ENCODE results near the gene CCDC60.

The CCDC60 gene

DNA sequence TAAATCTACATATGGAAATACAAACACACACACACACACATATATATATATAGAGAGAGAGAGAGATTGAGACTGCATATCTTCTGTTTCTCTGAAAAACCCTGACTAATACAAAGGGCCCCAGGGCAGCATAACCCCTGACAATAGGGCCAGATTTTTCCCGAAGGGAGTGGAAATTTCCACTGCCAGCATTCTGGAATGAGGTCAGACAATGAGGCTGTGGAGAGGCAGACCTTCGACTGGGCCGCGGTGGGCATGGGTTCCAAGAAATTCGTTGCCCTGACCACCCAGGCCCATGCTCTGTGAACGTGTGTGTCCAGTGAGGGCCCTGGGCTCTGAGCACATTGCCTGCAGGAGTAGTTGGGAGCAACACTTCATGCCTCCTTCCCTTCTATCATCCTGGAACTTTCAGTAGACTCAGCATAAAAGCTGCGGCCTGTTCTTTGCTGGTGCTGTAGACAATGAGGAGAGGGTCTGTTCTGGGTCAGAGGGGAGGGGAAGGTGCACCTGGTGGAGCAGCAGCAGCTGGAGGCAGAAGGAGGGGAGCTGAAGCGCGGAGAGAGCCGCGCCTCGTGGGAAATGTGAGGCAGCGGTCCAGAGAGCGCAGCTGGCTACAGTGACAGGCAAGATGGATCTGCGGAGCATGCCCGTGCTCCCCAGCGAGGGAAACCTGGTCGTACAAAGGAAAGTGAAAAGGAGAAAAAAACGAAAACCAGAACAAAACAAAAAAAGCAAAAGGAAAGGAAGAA lies 25.6 kb upstream of the CCDC60 start:
- Histone ChIP-seq H3K4me3 (replicated peaks; ENCODE audit: insufficient read depth, low read length) (no peak overlapping the region), H3K27me3 (ENCODE audit: insufficient read depth, poor library complexity, severe bottlenecking) (no peaks in the 10 kb centered on the region), H3K27ac (replicated peaks) (no peak overlapping the region)
- TF ChIP-seq POLR2AphosphoS5 (IDR thresholded peaks at IDR 0.05; ENCODE audit: low read depth) (no peak), SPI1 (IDR thresholded peaks at IDR 0.05; ENCODE audit: borderline replicate concordance, low read depth) (no peak), GABPA (IDR thresholded peaks at IDR 0.05; ENCODE audit: low read depth) (no peak)
- TF ChIP-seq, protein P1, sequence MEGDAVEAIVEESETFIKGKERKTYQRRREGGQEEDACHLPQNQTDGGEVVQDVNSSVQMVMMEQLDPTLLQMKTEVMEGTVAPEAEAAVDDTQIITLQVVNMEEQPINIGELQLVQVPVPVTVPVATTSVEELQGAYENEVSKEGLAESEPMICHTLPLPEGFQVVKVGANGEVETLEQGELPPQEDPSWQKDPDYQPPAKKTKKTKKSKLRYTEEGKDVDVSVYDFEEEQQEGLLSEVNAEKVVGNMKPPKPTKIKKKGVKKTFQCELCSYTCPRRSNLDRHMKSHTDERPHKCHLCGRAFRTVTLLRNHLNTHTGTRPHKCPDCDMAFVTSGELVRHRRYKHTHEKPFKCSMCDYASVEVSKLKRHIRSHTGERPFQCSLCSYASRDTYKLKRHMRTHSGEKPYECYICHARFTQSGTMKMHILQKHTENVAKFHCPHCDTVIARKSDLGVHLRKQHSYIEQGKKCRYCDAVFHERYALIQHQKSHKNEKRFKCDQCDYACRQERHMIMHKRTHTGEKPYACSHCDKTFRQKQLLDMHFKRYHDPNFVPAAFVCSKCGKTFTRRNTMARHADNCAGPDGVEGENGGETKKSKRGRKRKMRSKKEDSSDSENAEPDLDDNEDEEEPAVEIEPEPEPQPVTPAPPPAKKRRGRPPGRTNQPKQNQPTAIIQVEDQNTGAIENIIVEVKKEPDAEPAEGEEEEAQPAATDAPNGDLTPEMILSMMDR (IDR thresholded peaks at IDR 0.05; ENCODE audit: insufficient read depth, low read length): no peak
- TF ChIP-seq, protein P2, sequence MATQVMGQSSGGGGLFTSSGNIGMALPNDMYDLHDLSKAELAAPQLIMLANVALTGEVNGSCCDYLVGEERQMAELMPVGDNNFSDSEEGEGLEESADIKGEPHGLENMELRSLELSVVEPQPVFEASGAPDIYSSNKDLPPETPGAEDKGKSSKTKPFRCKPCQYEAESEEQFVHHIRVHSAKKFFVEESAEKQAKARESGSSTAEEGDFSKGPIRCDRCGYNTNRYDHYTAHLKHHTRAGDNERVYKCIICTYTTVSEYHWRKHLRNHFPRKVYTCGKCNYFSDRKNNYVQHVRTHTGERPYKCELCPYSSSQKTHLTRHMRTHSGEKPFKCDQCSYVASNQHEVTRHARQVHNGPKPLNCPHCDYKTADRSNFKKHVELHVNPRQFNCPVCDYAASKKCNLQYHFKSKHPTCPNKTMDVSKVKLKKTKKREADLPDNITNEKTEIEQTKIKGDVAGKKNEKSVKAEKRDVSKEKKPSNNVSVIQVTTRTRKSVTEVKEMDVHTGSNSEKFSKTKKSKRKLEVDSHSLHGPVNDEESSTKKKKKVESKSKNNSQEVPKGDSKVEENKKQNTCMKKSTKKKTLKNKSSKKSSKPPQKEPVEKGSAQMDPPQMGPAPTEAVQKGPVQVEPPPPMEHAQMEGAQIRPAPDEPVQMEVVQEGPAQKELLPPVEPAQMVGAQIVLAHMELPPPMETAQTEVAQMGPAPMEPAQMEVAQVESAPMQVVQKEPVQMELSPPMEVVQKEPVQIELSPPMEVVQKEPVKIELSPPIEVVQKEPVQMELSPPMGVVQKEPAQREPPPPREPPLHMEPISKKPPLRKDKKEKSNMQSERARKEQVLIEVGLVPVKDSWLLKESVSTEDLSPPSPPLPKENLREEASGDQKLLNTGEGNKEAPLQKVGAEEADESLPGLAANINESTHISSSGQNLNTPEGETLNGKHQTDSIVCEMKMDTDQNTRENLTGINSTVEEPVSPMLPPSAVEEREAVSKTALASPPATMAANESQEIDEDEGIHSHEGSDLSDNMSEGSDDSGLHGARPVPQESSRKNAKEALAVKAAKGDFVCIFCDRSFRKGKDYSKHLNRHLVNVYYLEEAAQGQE (IDR thresholded peaks at IDR 0.05; ENCODE audit: insufficient replicate concordance, low read depth): no peak
- DNase-seq (ENCODE audit: low read depth in 1 of 2, low spot score in 1 of 2): no peak

DNA sequence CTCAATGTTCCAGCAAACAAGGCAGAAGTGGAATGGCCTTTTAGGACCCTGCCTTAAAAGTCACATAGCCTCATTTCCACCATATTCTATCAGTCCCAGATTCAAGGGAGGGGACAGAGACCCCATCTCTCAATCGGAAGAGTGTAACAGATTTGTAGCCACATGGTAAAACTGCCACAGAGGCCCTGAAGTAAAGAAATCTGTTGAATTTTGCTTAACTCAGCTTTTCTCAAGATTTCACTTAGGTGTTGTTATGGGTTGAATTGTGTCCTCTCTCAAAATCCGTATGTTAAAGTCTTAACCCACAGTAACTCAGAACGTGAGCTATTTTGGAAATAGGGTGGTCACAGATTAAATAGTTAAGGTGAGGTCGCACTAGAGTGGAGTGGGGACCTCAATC lies 22.7 kb upstream of the CCDC60 start:
- no peak overlapping the region for H3K27ac ChIP-seq (replicated peaks)
- no peaks in the 10 kb centered on the region for H3K27me3 ChIP-seq (ENCODE audit: insufficient read depth, poor library complexity, severe bottlenecking)
- TF ChIP-seq, protein P1 (IDR thresholded peaks at IDR 0.05; ENCODE audit: insufficient read depth, low read length): no peak
- TF ChIP-seq SPI1 (IDR thresholded peaks at IDR 0.05; ENCODE audit: borderline replicate concordance, low read depth): no peak
- TF ChIP-seq GABPA (IDR thresholded peaks at IDR 0.05; ENCODE audit: low read depth): no peak
- no peak for TF ChIP-seq POLR2AphosphoS5 (IDR thresholded peaks at IDR 0.05; ENCODE audit: low read depth)
- TF ChIP-seq, protein P2 (IDR thresholded peaks at IDR 0.05; ENCODE audit: insufficient replicate concordance, low read depth): no peak
- DNase-seq (ENCODE audit: low read depth in 1 of 2, low spot score in 1 of 2): no peak
- H3K4me3 ChIP-seq (replicated peaks; ENCODE audit: insufficient read depth, low read length): no peak overlapping the region

DNA sequence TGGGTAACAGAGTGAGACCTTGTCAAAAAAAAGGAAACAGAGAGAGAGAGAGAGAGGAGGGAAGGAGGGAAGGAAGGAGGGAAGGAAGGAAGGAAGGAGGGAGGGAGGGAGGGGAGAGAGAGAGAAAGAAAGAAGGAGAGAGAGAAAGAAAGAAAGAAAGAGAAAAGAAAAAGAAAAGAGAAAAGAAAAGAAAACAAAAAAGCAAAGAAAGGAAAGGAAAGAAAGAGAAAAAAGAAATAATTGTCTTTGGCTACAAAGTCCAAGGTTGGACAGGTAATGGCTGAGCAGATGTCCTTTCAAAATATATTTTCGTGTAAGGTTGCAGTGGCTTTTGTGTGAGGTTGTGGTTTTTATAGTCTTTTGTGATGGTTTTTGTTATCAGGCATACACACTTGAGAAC lies 21.6 kb upstream of the CCDC60 start:
- DNase-seq (ENCODE audit: low read depth in 1 of 2, low spot score in 1 of 2): no peak
- Histone ChIP-seq H3K27ac (replicated peaks) (no peak overlapping the region), H3K27me3 (ENCODE audit: insufficient read depth, poor library complexity, severe bottlenecking) (no peaks in the 10 kb centered on the region), H3K4me3 (replicated peaks; ENCODE audit: insufficient read depth, low read length) (no peak overlapping the region)
- TF ChIP-seq, protein P1 (IDR thresholded peaks at IDR 0.05; ENCODE audit: insufficient read depth, low read length): no peak
- TF ChIP-seq GABPA (IDR thresholded peaks at IDR 0.05; ENCODE audit: low read depth) (no peak), POLR2AphosphoS5 (IDR thresholded peaks at IDR 0.05; ENCODE audit: low read depth) (no peak), SPI1 (IDR thresholded peaks at IDR 0.05; ENCODE audit: borderline replicate concordance, low read depth) (no peak)
- TF ChIP-seq, protein P2 (IDR thresholded peaks at IDR 0.05; ENCODE audit: insufficient replicate concordance, low read depth): no peak
